Liver (tissue), 9 donors: Measurements from ENCODE around the gene PTK6. TPM values are rescaled to one million over a fixed set of nuclear protein-coding genes. Genes with fewer than 3 reads are reported as not detected.

Experiments used
- DNase-seq: peaks from one replicate; pipeline ENCODE4 v3.0.0-alpha.2; 2017; ENCODE audit warnings: low spot score
- H3K27ac ChIP-seq, 2 donors: one replicate each; pipeline ENCODE4 v1.7.0; 2013; ENCODE audit warnings: inconsistent platforms in 2 of 2, low read length in 2 of 2, control low read depth in 1 of 2, low read depth in 1 of 2, mild to moderate bottlenecking in 1 of 2
- H3K27me3 ChIP-seq, 4 donors: one replicate each; pipeline versions ENCODE4 v1.6.1 to v1.7.0; 2013; ENCODE audit warnings: low read length in 3 of 4, inconsistent platforms in 1 of 4, mild to moderate bottlenecking in 1 of 4, moderate library complexity in 1 of 4; ENCODE audit not compliant: control insufficient read depth in 4 of 4, insufficient read depth in 4 of 4
- H3K36me3 ChIP-seq, 4 donors: one replicate each; pipeline versions ENCODE4 v1.6.1 to v1.7.0; 2013; ENCODE audit warnings: low read length in 3 of 4, mild to moderate bottlenecking in 3 of 4, low read depth in 1 of 4, moderate library complexity in 1 of 4; ENCODE audit not compliant: control insufficient read depth in 4 of 4, insufficient read depth in 3 of 4
- H3K4me1 ChIP-seq, 4 donors: one replicate each; pipeline versions ENCODE4 v1.6.1 to v1.7.0; 2013; ENCODE audit warnings: low read length in 3 of 4, mild to moderate bottlenecking in 3 of 4, moderate library complexity in 1 of 4; ENCODE audit not compliant: control insufficient read depth in 4 of 4, insufficient read depth in 4 of 4
- H3K4me3 ChIP-seq, 3 donors: one replicate each; pipeline versions ENCODE4 v1.6.1 to v1.7.0; 2013; ENCODE audit warnings: low read length in 3 of 3, control low read depth in 1 of 3, low read depth in 1 of 3, mild to moderate bottlenecking in 1 of 3
- H3K9ac ChIP-seq, 2 donors: one replicate each; pipeline ENCODE4 v1.7.0; 2013; ENCODE audit warnings: low read length in 2 of 2, mild to moderate bottlenecking in 2 of 2, moderate library complexity in 2 of 2, control low read depth in 1 of 2, low read depth in 1 of 2
- H3K9me3 ChIP-seq, 4 donors: one replicate each; pipeline versions ENCODE4 v1.6.1 to v1.7.0; 2013; ENCODE audit warnings: low read length in 3 of 4; ENCODE audit not compliant: control insufficient read depth in 4 of 4
- EGR1 ChIP-seq, 2 donors: IDR thresholded peaks; 2 replicates each; pipeline ENCODE4 v1.6.1; 2016 to 2018; ENCODE audit warnings: antibody characterized with exemption in 2 of 2, low read depth in 2 of 2
- FOXA1 ChIP-seq: IDR thresholded peaks from 2 replicates; pipeline ENCODE4 v1.6.1; 2016; ENCODE audit warnings: antibody characterized with exemption
- HNF4A ChIP-seq, 2 donors: conservative IDR thresholded peaks; 2 replicates each; pipeline ENCODE4 v1.6.1; 2016; ENCODE audit warnings: antibody characterized with exemption in 2 of 2, mild to moderate bottlenecking in 2 of 2
- JUND ChIP-seq, 2 donors: IDR thresholded peaks; 2 replicates each; pipeline ENCODE4 v1.6.1; 2016; ENCODE audit warnings: antibody characterized with exemption in 2 of 2
- RAD21 ChIP-seq, 2 donors: IDR thresholded peaks; 2 replicates each; pipeline ENCODE4 v1.6.1; 2016; ENCODE audit warnings: antibody characterized with exemption in 2 of 2, mild to moderate bottlenecking in 2 of 2
- RXRA ChIP-seq, 2 donors: IDR thresholded peaks; 2 replicates each; pipeline ENCODE4 v1.6.1; 2017 to 2018; ENCODE audit warnings: antibody characterized with exemption in 2 of 2, mild to moderate bottlenecking in 1 of 2
- SP1 ChIP-seq: IDR thresholded peaks from 2 replicates; pipeline ENCODE4 v1.6.1; 2018; ENCODE audit warnings: antibody characterized with exemption, mild to moderate bottlenecking
- TAF1 ChIP-seq: conservative IDR thresholded peaks from 2 replicates; pipeline ENCODE4 v1.6.1; 2016; ENCODE audit warnings: antibody characterized with exemption, mild to moderate bottlenecking
- YY1 ChIP-seq: IDR thresholded peaks from 2 replicates; pipeline ENCODE4 v1.6.1; 2016; ENCODE audit warnings: antibody characterized with exemption, mild to moderate bottlenecking
- WGBS: extraction: QIAGEN DNeasy Blood & Tissue Kit; methylation state at CpG from one replicate; pipeline ENCODE4 v1.1.7; 2013; 5-methylcytosine and 5-hydroxymethylcytosine counted together
- polyA plus RNA-seq, 2 donors: library from polyadenylated mRNA; stranded (reverse) in 1 of 2; unstranded in 1 of 2; fragments of 200-250 nt in 1 of 2; fragments of >200 nt in 1 of 2; fragmentation: Nextera tagmentation in 1 of 2; extraction: Ambion mirVana in 1 of 2; gene quantifications; one replicate each; pipeline versions ENCODE4 v1.2.1 to v1.2.3, GENCODE V29; 2013 to 2015
- total RNA-seq, 2 donors: library from RNA; depleted of rRNA; stranded (reverse); fragments of >200 nt; gene quantifications; one replicate each; pipeline ENCODE4 v1.2.3, GENCODE V29; 2014
- TF ChIP-seq, protein P1 (sequence below): IDR thresholded peaks from 2 replicates; pipeline ENCODE4 v1.6.1; 2016; ENCODE audit warnings: antibody characterized with exemption
- TF ChIP-seq, protein P2 (sequence below): IDR thresholded peaks from 2 replicates; pipeline ENCODE4 v1.6.1; 2016; ENCODE audit warnings: antibody characterized with exemption
- TF ChIP-seq, protein P3 (sequence below): IDR thresholded peaks from 2 replicates; pipeline ENCODE4 v1.6.1; 2016; ENCODE audit warnings: antibody characterized with exemption
- TF ChIP-seq, protein P4 (sequence below): IDR thresholded peaks from 2 replicates; pipeline ENCODE4 v1.6.1; 2016; ENCODE audit warnings: antibody characterized with exemption, mild to moderate bottlenecking
- donor health status: healthy.
- donor health status: healthy.
- donor health status: healthy.
- donor health status: healthy.
- donor health status: healthy.

PTK6 gene
- total and polyA plus RNA-seq, 4 donors: 0.05 to 1.2 (median 0.23) TPM

DNA sequence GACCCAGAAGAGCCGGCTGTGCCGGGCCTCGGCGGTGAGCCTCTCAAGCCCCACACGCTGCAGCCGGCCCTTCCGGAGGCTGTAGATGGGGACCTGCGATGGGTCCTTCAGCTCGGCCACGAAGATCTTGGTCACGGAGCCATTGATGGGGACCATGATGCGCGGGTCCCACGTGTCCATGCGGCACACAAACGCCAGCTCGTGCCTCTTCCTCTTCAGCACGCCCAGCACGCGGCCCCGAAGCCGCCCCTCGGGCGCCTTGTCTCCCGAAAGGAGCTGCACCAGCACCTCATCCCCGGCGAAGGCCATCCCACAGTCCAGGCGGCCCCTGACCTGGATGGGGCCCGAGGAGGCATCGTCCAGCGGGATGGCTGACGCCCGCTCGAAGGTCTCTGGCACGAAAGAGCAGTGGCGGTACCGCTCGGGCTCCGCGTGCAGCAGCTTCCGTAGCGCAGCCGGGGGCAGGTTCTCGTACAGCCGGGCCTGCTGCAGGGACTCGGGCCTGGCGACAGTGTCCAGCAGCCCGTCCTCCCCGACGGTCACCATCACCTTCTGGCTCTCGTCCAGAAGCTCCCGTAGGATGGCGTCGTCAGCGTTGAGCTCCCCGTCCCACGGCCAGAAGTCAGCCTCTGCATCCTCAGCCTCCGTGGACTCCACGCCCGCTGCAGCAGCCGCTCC is 28.0 kb upstream of the PTK6 start:
- Histone ChIP-seq H3K4me1 (peaks cover 0 to 9% (median 3%) of the 10 kb centered on the region in 4 donors), H3K36me3 (peaks cover 0 to 59% (median 39%) of the 10 kb centered on the region in 4 donors), H3K9ac (no peak overlapping the region), H3K9me3 (no peaks in the 10 kb centered on the region), H3K27me3 (no peaks in the 10 kb centered on the region), H3K4me3 (no peak overlapping the region), H3K27ac (no peak overlapping the region)
- WGBS: 98% methylated on average over 61 of the region's 61 CpGs
- DNase-seq: no peak
- TF ChIP-seq, protein P1, sequence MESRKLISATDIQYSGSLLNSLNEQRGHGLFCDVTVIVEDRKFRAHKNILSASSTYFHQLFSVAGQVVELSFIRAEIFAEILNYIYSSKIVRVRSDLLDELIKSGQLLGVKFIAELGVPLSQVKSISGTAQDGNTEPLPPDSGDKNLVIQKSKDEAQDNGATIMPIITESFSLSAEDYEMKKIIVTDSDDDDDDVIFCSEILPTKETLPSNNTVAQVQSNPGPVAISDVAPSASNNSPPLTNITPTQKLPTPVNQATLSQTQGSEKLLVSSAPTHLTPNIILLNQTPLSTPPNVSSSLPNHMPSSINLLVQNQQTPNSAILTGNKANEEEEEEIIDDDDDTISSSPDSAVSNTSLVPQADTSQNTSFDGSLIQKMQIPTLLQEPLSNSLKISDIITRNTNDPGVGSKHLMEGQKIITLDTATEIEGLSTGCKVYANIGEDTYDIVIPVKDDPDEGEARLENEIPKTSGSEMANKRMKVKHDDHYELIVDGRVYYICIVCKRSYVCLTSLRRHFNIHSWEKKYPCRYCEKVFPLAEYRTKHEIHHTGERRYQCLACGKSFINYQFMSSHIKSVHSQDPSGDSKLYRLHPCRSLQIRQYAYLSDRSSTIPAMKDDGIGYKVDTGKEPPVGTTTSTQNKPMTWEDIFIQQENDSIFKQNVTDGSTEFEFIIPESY: no peak
- TF ChIP-seq, protein P2, sequence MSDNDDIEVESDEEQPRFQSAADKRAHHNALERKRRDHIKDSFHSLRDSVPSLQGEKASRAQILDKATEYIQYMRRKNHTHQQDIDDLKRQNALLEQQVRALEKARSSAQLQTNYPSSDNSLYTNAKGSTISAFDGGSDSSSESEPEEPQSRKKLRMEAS: no peak
- TF ChIP-seq SP1 (no peak), JUND (IDR thresholded peaks at IDR 0.05) (no peak), RAD21 (IDR thresholded peaks at IDR 0.05) (no peak), FOXA1 (no peak), TAF1 (no peak), YY1 (no peak), HNF4A (conservative IDR thresholded peaks at IDR 0.05) (no peak), EGR1 (IDR thresholded peaks at IDR 0.05; ENCODE audit: low read depth in 2 of 2) (no peak)
- TF ChIP-seq, protein P3, sequence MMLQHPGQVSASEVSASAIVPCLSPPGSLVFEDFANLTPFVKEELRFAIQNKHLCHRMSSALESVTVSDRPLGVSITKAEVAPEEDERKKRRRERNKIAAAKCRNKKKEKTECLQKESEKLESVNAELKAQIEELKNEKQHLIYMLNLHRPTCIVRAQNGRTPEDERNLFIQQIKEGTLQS: no peak
- TF ChIP-seq, protein P4, sequence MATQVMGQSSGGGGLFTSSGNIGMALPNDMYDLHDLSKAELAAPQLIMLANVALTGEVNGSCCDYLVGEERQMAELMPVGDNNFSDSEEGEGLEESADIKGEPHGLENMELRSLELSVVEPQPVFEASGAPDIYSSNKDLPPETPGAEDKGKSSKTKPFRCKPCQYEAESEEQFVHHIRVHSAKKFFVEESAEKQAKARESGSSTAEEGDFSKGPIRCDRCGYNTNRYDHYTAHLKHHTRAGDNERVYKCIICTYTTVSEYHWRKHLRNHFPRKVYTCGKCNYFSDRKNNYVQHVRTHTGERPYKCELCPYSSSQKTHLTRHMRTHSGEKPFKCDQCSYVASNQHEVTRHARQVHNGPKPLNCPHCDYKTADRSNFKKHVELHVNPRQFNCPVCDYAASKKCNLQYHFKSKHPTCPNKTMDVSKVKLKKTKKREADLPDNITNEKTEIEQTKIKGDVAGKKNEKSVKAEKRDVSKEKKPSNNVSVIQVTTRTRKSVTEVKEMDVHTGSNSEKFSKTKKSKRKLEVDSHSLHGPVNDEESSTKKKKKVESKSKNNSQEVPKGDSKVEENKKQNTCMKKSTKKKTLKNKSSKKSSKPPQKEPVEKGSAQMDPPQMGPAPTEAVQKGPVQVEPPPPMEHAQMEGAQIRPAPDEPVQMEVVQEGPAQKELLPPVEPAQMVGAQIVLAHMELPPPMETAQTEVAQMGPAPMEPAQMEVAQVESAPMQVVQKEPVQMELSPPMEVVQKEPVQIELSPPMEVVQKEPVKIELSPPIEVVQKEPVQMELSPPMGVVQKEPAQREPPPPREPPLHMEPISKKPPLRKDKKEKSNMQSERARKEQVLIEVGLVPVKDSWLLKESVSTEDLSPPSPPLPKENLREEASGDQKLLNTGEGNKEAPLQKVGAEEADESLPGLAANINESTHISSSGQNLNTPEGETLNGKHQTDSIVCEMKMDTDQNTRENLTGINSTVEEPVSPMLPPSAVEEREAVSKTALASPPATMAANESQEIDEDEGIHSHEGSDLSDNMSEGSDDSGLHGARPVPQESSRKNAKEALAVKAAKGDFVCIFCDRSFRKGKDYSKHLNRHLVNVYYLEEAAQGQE: no peak

DNA sequence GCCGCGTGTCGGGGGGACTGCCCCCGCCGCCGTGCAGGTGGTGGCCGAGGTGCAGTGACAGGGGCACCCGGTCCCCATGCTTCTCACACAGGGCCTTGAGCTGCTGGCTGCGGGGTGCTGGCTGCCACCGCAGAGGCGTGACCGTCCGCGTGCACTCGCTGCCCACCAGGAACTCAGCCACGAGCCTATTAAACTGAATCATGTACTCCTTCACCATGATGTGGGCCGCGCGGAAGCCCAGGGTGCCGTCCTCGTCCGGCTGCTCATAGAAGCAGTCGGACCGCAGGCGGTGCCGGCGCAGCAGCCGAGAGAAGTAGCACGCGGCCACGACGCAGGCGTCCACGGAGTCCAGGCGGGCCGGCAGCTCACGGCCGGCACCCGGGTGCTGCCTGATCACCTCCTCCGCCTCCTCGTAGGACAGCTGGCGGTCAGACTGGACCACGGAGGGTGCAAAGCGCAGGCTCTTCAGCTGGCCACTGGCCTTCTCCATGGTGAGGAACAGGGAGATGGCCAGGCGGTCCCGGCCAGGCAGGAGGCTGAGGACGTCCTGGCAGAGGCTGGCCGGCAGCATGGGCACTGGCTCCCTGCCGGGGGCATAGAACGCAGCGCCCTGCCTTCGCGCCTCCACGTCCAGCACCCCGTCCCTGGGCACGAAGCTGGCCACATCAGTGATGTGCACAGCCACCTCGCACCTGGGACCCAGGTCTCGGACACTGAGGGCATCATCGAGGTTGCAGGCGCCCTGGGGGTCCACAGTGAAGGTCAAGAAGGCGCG is 27.0 kb upstream of the PTK6 start:
- 97% methylated on average over 62 of the region's 62 CpGs for WGBS

More for the DNA sequence above, 27.0 kb upstream of the PTK6 start:
- Histone ChIP-seq H3K27ac (no peak overlapping the region), H3K27me3 (no peaks in the 10 kb centered on the region), H3K9me3 (no peaks in the 10 kb centered on the region), H3K9ac (no peak overlapping the region), H3K36me3 (peaks cover 0 to 63% (median 44%) of the 10 kb centered on the region in 4 donors), H3K4me3 (no peak overlapping the region), H3K4me1 (peaks cover 0 to 9% (median 3%) of the 10 kb centered on the region in 4 donors)
- TF ChIP-seq EGR1 (IDR thresholded peaks at IDR 0.05; ENCODE audit: low read depth in 2 of 2) (no peak), RXRA (IDR thresholded peaks at IDR 0.05) (no peak)
- no peak for DNase-seq
